Endometrial microvascular endothelial cells (primary cell): ENCODE measurements around the gene NRP2. TPM values are rescaled to one million over a fixed set of nuclear protein-coding genes. Genes with fewer than 3 reads are reported as not detected.

Experiments used
- in situ Hi-C: cut with HindIII; loops from 2 replicates; pipeline ENCODE4 v1.10.0; 2017; ENCODE audit warnings: low sequenced_read_pairs, low pct_unique_long_range_greater_than_20kb; ENCODE audit errors: inconsistent ontology term
- total RNA-seq: library from RNA; depleted of rRNA; stranded (reverse); fragments of >200 nt; gene quantifications from one replicate; pipeline ENCODE4 v1.2.3, GENCODE V29; 2015; ENCODE audit errors: inconsistent ontology term

Gene NRP2
- total RNA-seq, 1 donor from 2014 or later = 56.2 TPM

- in situ Hi-C loops = no loop called here
These were observed 80.6 kb downstream of the NRP2 start for GRCh38 chr2:205762881-205763280.

- in situ Hi-C loops = no loop called here
These were observed 81.5 kb downstream of the NRP2 start for GRCh38 chr2:205763708-205764211.

- in situ Hi-C loops = no loop called here
These were observed 82.0 kb downstream of the NRP2 start for GRCh38 chr2:205764270-205764746.

- in situ Hi-C loops = no loop called here
These were observed 82.8 kb downstream of the NRP2 start for GRCh38 chr2:205765151-205765550.

- in situ Hi-C loops = no loop called here
These were observed 84.6 kb downstream of the NRP2 start for GRCh38 chr2:205766779-205767359.

GRCh38 chr2:205767617-205768016, 85.3 kb downstream of the NRP2 start:
- in situ Hi-C loops = no loop called here

- in situ Hi-C loops = no loop called here
These were observed 86.0 kb downstream of the NRP2 start for GRCh38 chr2:205768341-205768740.

- in situ Hi-C loops = no loop called here
These were observed 86.7 kb downstream of the NRP2 start for GRCh38 chr2:205768815-205769494.

GRCh38 chr2:205769495-205769850, 87.2 kb downstream of the NRP2 start:
- in situ Hi-C loops = no loop called here

- in situ Hi-C loops = no loop called here
These were observed 87.6 kb downstream of the NRP2 start for GRCh38 chr2:205769879-205770278.

- in situ Hi-C loops = no loop called here
These were observed 88.3 kb downstream of the NRP2 start for GRCh38 chr2:205770577-205770976.

- in situ Hi-C loops = no loop called here
These were observed 88.7 kb downstream of the NRP2 start for GRCh38 chr2:205771031-205771430.

GRCh38 chr2:205771666-205772065, 89.4 kb downstream of the NRP2 start:
- in situ Hi-C loops = no loop called here

GRCh38 chr2:205772983-205773382, 90.7 kb downstream of the NRP2 start:
- in situ Hi-C loops = no loop called here

GRCh38 chr2:205773989-205774388, 91.7 kb downstream of the NRP2 start:
- in situ Hi-C loops = no loop called here

GRCh38 chr2:205775097-205775877, 93.0 kb downstream of the NRP2 start:
- in situ Hi-C loops = no loop called here

GRCh38 chr2:205776139-205776538, 93.8 kb downstream of the NRP2 start:
- in situ Hi-C loops = no loop called here

- in situ Hi-C loops = no loop called here
These were observed 94.4 kb downstream of the NRP2 start for GRCh38 chr2:205776720-205777119.

GRCh38 chr2:205778356-205778755, 96.1 kb downstream of the NRP2 start:
- in situ Hi-C loops = no loop called here

GRCh38 chr2:205780645-205781044, 98.3 kb downstream of the NRP2 start:
- in situ Hi-C loops = no loop called here
